Fibroblast of lung (primary cell): ENCODE data around the gene GOLM1. TPM values are rescaled to one million over a fixed set of nuclear protein-coding genes. Genes with fewer than 3 reads are reported as not detected.

Experiments
- DNase-seq, 2 donors: peaks; one replicate each; pipeline versions ENCODE4 v3.0.0 to v3.0.0-alpha.2; 2010; ENCODE audit warnings: low read depth in 2 of 2
- H2AFZ ChIP-seq: 2 replicates; pipeline ENCODE4 v1.5.1; 2012; ENCODE audit warnings: low read length, control low read depth, inconsistent platforms
- H3K27ac ChIP-seq: 2 replicates; pipeline ENCODE4 v1.5.1; 2011; ENCODE audit warnings: low read length, control low read depth; ENCODE audit not compliant: insufficient read depth
- H3K27me3 ChIP-seq: 2 replicates; pipeline ENCODE4 v1.5.1; 2011; ENCODE audit warnings: mild to moderate bottlenecking, low read length; ENCODE audit not compliant: control insufficient read depth, insufficient read depth
- H3K36me3 ChIP-seq: 2 replicates; pipeline ENCODE4 v1.5.1; 2011; ENCODE audit warnings: low read length; ENCODE audit not compliant: control insufficient read depth, insufficient read depth
- H3K4me1 ChIP-seq: 2 replicates; pipeline ENCODE4 v1.5.1; 2011; ENCODE audit warnings: low read length; ENCODE audit not compliant: control insufficient read depth, insufficient read depth; ENCODE audit errors: extremely low read depth
- H3K4me2 ChIP-seq: 2 replicates; pipeline ENCODE4 v1.5.1; 2011; ENCODE audit warnings: low read length, control low read depth; ENCODE audit not compliant: insufficient read depth; ENCODE audit errors: extremely low read depth
- H3K4me3 ChIP-seq, 4 experiments: fragments of 200-600 bp in 1 of 4; sonication (generic) in 1 of 4; replicated peaks in 1 of 4; 2 replicates each; pipeline ENCODE4 v1.5.1; 2011 to 2016; ENCODE audit warnings: low read length in 4 of 4, low read depth in 3 of 4, mild to moderate bottlenecking in 3 of 4, control low read depth in 2 of 4, inconsistent platforms in 1 of 4, mixed read lengths in 1 of 4; ENCODE audit not compliant: insufficient read depth in 1 of 4; ENCODE audit errors: control extremely low read depth in 1 of 4
- H3K79me2 ChIP-seq: 2 replicates; pipeline ENCODE4 v1.5.1; 2012; ENCODE audit warnings: mild to moderate bottlenecking, low read length, inconsistent platforms; ENCODE audit not compliant: control insufficient read depth, insufficient read depth
- H3K9ac ChIP-seq: 2 replicates; pipeline ENCODE4 v1.5.1; 2011; ENCODE audit warnings: mild to moderate bottlenecking, low read length, control low read depth; ENCODE audit not compliant: insufficient read depth
- H3K9me3 ChIP-seq: 2 replicates; pipeline ENCODE4 v1.5.1; 2012; ENCODE audit warnings: low read depth, low read length; ENCODE audit not compliant: control insufficient read depth, insufficient read depth
- H4K20me1 ChIP-seq: 2 replicates; pipeline ENCODE4 v1.5.1; 2011; ENCODE audit warnings: low read length; ENCODE audit not compliant: control insufficient read depth, insufficient read depth; ENCODE audit errors: extremely low read depth
- CTCF ChIP-seq, 2 donors: IDR thresholded peaks in 1 of 2; conservative IDR thresholded peaks in 1 of 2; 1 replicate in 1 of 2; 2 replicates in 1 of 2; pipeline ENCODE4 v1.5.1; 2011 to 2012; ENCODE audit warnings: low read length in 2 of 2, control low read depth in 1 of 2, inconsistent platforms in 1 of 2, low read depth in 1 of 2, mild to moderate bottlenecking in 1 of 2
- EZH2 ChIP-seq: IDR thresholded peaks from 2 replicates; pipeline ENCODE4 v1.5.1; 2012; ENCODE audit warnings: low read length, control low read depth, mild to moderate bottlenecking; ENCODE audit errors: missing control alignments
- polyA plus RNA-seq, 2 donors: library from polyadenylated mRNA; depleted of rRNA in 1 of 2; stranded (reverse) in 1 of 2; unstranded in 1 of 2; fragments of >200 nt; gene quantifications; 2 replicates each; pipeline ENCODE4 v1.2.1, GENCODE V29; 2011 to 2012; ENCODE audit warnings: missing spikeins in 1 of 2
- total RNA-seq: library from RNA; depleted of rRNA; stranded (reverse); fragments of >200 nt; gene quantifications from 2 replicates; pipeline ENCODE4 v1.2.1, GENCODE V29; 2014

GOLM1 gene
- total and polyA plus RNA-seq, 2 donors (not counting 1 experiment from before 2014, with no cell fraction given): 46.7 to 64.0 TPM

- H3K27ac ChIP-seq: no peak overlapping the region
- TF ChIP-seq CTCF (conservative IDR thresholded peaks at IDR 0.05 in 1 of 2, IDR thresholded peaks at IDR 0.05 in 1 of 2; ENCODE audit: low read depth in 1 of 2, low read length in 2 of 2) (no peak), EZH2 (no peak)
Observed at GRCh38 chr9:86047361-86047760, 52.0 kb downstream of the GOLM1 start.

GRCh38 chr9:86046930-86047341 lies 52.4 kb downstream of the GOLM1 start:
- Histone ChIP-seq H3K4me1 (no peaks in the 10 kb centered on the region), H3K79me2 (no peaks in the 10 kb centered on the region), H3K4me2 (no peak overlapping the region), H3K9me3 (no peaks in the 10 kb centered on the region), H2AFZ (no peak overlapping the region), H3K27ac (no peak overlapping the region), H4K20me1 (no peaks in the 10 kb centered on the region), H3K9ac (no peak overlapping the region), H3K4me3 (no peak overlapping the region), H3K36me3 (no peaks in the 10 kb centered on the region), H3K27me3 (no peaks in the 10 kb centered on the region)
- TF ChIP-seq EZH2 (no peak), CTCF (conservative IDR thresholded peaks at IDR 0.05 in 1 of 2, IDR thresholded peaks at IDR 0.05 in 1 of 2; ENCODE audit: low read depth in 1 of 2, low read length in 2 of 2) (no peak)
- no peak for DNase-seq

More at GRCh38 chr9:86047361-86047760, 52.0 kb downstream of the GOLM1 start:
- H2AFZ ChIP-seq: no peak overlapping the region
- no peaks in the 10 kb centered on the region for H4K20me1 ChIP-seq
- no peaks in the 10 kb centered on the region for H3K36me3 ChIP-seq
- no peaks in the 10 kb centered on the region for H3K4me1 ChIP-seq
- H3K4me2 ChIP-seq: no peak overlapping the region
- H3K79me2 ChIP-seq: no peaks in the 10 kb centered on the region
- no peak for DNase-seq
- no peak overlapping the region for H3K9ac ChIP-seq
- no peak overlapping the region for H3K4me3 ChIP-seq
- H3K27me3 ChIP-seq: no peaks in the 10 kb centered on the region
- H3K9me3 ChIP-seq: no peaks in the 10 kb centered on the region

- no peak for DNase-seq
- no peaks in the 10 kb centered on the region for H3K79me2 ChIP-seq
- H3K4me1 ChIP-seq: peaks cover under 1% of the 10 kb centered on the region
- no peak overlapping the region for H3K9ac ChIP-seq
- H3K27me3 ChIP-seq: no peaks in the 10 kb centered on the region
- TF ChIP-seq CTCF (conservative IDR thresholded peaks at IDR 0.05 in 1 of 2, IDR thresholded peaks at IDR 0.05 in 1 of 2; ENCODE audit: low read depth in 1 of 2, low read length in 2 of 2): no peak
- no peak for TF ChIP-seq EZH2
- H3K4me3 ChIP-seq: no peak overlapping the region
- no peaks in the 10 kb centered on the region for H3K36me3 ChIP-seq
- H3K9me3 ChIP-seq: no peaks in the 10 kb centered on the region
- H3K27ac ChIP-seq: no peak overlapping the region
- no peak overlapping the region for H3K4me2 ChIP-seq
- no peaks in the 10 kb centered on the region for H4K20me1 ChIP-seq
- H2AFZ ChIP-seq: no peak overlapping the region
Observed at GRCh38 chr9:86046071-86046636, 53.2 kb downstream of the GOLM1 start.
